Esophagus squamous epithelium (tissue), 4 donors: ENCODE data around the gene CSF2RB.

Experiments used
- POLR2A ChIP-seq, 4 donors: fragments of 450-650 bp; IDR thresholded peaks; one replicate each; pipeline ENCODE4 v1.6.1; 2017; ENCODE audit warnings: antibody characterized with exemption in 4 of 4, mild to moderate bottlenecking in 4 of 4, moderate library complexity in 3 of 4
- TF ChIP-seq, protein P1 (sequence below), 6 experiments: fragments of 450-650 bp in 4 of 6; fragments of 200-600 bp in 2 of 6; sonication (generic) in 2 of 6; IDR thresholded peaks; one replicate each; pipeline ENCODE4 v1.5.1; 2016 to 2019; ENCODE audit warnings: antibody characterized with exemption in 6 of 6, mild to moderate bottlenecking in 4 of 6, moderate library complexity in 4 of 6

DNA sequence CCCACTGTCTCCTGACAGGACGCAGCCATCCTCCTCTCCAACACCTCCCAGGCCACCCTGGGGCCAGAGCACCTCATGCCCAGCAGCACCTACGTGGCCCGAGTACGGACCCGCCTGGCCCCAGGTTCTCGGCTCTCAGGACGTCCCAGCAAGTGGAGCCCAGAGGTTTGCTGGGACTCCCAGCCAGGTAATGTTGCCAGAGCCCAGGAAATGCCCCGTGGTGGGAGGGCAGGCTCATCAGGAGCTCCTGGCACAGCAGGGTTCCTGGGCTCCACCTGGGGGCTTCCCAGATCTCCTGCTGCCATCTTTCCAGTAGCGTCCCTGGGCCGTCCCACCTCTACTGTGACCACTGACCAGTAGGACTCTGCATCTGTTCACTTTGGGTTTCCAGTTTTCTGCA is 16.2 kb downstream of the CSF2RB start:
- no peak for TF ChIP-seq POLR2A (IDR thresholded peaks at IDR 0.05)
- TF ChIP-seq, protein P1, sequence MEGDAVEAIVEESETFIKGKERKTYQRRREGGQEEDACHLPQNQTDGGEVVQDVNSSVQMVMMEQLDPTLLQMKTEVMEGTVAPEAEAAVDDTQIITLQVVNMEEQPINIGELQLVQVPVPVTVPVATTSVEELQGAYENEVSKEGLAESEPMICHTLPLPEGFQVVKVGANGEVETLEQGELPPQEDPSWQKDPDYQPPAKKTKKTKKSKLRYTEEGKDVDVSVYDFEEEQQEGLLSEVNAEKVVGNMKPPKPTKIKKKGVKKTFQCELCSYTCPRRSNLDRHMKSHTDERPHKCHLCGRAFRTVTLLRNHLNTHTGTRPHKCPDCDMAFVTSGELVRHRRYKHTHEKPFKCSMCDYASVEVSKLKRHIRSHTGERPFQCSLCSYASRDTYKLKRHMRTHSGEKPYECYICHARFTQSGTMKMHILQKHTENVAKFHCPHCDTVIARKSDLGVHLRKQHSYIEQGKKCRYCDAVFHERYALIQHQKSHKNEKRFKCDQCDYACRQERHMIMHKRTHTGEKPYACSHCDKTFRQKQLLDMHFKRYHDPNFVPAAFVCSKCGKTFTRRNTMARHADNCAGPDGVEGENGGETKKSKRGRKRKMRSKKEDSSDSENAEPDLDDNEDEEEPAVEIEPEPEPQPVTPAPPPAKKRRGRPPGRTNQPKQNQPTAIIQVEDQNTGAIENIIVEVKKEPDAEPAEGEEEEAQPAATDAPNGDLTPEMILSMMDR (IDR thresholded peaks at IDR 0.05): no peak
